ENCODE data around the gene FOXC2.
A peak's percentile ranks its signal among the peaks of the same experiment; 100 is the strongest.

FOXC2 gene

DNA sequence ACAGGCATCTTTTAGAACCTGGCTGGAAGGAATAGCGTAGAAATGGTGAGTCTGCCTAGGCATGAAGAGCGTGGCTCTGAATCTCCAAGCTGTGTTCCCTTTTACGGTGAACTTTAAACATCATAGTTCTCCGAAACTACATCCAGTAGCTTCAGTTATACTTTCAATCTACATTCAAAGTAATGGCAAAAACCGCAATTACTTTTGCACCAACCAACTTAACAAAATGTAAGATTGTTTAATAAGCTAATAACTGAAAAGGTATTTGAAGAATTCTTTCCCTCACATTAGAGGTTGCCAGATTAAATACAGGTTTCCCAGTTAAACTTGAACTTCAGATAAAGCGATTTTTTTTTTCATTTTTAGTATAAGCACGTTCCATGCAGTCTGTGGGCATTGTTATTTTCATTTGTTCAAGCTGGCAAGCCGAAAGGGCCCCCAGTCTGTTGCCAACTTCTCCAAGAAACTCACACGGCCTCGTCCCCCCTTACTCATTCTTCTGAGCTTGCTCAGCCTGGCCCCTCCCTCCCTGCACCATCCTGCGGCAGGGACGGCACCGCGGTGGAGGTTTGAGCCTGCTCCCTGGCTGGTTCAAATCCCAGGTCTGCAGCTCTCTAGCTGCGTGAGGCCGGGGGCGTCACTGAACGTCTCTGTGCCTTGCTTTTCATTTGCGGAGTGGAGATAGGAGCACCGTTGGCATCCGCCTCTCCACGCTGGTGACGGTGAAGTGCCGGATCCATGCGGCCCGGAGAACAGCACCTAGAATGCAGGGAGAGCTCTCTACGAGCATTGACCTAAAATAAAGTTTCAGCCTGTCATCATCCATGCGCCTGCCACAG lies 8.1 kb upstream of the FOXC2 start:
- DNase-seq, result no peak

DNA sequence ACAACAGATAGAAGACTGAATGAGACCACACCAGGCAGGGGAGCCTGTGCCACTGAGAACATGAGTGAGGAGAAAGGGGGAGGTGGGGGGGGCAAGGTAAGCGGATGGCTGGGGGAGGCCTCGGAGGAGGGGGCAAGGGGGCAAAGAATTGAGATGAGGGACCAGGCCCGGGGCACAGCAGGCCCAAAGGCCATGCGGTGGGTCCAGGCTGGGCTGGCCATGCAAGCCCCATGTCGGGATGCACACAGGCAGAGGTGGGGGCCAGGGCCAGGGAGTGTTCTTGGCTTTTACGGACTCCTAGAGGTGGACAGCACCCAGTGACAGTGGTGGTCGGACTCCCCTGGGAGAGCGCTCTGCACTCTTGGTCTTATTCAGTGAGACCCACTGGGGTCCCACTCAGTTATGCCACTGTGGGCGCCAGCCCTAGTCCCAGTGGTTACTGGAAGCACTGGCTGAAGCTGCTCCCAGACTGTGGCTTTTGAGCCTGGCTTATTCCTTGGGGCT lies 6.8 kb upstream of the FOXC2 start:
- DNase-seq, result no peak

DNA sequence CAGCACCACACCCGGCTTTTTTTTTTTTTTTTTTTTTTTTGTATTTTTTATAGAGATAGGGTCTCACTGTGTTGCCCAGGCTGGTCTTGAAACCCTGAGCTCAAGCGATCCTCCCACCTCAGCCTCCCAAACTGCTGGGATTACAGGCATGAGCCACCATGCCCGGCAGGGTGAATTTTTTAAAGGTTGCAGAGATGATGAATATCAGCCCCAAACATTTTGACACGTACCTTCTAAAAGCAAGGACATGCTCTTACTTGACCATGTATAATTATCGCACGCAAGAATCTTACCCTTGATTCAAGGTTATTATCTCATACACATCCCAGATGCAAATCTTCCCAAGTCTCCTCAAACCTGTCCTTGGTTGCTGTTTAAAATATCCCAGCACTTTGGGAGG lies 4.3 kb upstream of the FOXC2 start:
- no peak for DNase-seq

DNA sequence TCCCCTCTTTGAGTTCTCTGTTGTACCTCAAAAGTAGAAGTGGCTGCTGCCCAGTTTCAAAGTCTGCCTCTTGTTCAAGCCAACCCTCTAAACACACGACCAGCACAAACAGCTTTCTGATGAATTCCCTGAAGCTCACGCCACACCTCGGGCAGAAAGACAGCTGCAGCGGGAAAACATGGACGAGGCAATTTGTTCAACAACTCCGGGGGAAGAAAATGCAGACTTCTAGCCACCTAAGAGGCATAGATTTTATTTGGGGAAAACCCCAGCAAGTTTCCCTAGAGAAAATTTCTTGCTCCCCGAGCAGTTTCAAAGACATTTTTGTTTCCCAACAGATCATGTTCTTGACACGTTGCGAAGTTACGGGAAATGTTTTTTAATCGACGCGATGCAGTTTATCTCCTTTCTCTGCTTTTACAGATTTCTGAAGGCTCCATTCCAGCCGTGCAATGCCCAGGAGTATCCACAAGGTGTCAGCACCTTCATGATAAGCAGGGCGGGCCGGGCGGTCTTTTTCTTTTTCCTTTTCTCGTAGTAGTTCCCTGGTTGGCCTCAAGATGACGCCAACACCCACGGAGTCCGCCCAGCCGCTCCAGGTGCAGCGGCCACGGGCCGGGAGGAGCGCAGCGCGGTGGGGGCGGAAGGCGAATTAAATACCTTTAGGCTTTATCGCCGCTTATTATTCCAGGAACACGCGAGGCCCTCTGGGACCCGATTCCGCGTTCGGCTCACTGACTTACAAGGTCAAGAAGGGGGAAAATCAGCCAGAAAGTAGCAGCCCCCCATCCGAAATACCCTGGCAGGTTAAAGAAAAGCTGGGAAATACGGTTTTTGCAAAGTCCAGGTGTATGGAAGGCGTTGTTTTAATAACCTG lies 2.9 kb upstream of the FOXC2 start:
- peak; percentile 82 to 87 for DNase-seq

DNA sequence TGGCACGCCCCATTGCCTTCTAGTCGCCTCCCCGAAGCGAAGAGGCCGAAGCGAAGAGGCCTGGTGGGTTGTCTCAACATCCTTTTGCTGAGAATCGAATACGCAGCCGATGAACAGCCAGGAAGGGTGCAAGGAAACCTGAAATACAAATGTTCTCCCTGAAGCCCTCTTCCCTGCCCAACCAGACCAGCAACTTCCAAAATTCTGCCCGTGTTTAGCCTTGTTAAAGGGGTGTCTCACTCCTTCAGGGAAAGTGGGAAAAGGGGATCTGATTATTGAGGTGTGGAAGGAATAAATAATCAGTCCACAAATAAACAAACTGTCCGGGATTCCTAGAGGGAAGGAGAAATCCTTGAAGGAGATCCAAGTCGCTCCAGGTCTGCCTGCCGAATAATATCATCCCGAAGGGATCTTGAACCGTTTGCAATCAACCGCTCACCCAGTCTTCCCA lies 1.4 kb upstream of the FOXC2 start:
- DNase-seq, result no peak

DNA sequence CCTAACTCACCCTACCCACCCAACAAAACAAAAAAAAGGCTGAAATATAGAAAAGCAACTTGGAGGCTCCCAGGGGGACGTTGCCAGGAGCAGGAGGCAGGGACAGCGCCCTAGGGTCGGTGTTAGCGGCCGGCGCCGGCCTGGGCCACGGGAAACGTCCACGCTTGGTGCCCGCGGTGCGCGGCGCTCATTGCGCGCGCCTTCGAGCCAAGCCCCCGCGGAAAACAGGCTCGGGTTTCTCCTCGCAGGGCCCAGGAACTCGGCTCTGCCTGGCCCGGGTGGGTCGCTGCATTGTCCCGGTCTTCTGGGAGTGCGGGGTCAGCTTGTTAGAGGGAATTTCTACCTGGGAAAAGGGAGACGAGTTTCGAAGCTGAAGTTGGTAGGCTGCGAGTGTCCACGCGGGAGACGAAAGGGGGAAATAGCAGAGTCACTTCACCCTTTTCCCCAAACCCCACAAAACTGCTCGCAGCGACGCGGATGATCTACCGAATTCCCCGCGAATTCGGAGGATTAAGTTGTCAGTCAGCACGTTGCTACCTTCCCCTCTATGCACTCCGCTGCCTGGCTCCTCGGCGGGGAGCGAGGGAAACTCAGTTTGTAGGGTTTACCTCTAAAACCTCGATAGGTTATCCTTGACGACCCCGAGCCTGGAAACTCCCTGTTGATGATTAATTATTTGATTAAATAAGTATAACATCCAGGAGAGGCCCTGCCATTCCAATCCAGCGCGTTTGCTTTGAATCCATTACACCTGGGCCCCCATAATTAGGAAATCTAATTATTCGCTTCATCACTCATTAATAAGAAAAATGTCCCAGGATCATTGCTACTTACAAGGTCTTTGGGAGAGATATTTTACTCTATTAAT lies 751 bp upstream of the FOXC2 start:
- no peak for DNase-seq

DNA sequence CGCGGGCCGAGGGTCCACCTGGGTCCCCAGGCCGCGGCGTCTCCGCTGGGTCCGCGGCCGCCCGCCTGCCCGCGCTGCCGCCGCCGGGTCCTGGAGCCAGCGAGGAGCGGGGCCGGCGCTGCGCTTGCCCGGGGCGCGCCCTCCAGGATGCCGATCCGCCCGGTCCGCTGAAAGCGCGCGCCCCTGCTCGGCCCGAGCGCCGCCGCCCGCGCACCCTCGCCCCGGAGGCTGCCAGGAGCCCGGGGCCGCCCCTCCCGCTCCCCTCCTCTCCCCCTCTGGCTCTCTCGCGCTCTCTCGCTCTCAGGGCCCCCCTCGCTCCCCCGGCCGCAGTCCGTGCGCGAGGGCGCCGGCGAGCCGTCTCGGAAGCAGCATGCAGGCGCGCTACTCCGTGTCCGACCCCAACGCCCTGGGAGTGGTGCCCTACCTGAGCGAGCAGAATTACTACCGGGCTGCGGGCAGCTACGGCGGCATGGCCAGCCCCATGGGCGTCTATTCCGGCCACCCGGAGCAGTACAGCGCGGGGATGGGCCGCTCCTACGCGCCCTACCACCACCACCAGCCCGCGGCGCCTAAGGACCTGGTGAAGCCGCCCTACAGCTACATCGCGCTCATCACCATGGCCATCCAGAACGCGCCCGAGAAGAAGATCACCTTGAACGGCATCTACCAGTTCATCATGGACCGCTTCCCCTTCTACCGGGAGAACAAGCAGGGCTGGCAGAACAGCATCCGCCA lies 504 bp downstream of the FOXC2 start:
- DNase-seq, result no peak

DNA sequence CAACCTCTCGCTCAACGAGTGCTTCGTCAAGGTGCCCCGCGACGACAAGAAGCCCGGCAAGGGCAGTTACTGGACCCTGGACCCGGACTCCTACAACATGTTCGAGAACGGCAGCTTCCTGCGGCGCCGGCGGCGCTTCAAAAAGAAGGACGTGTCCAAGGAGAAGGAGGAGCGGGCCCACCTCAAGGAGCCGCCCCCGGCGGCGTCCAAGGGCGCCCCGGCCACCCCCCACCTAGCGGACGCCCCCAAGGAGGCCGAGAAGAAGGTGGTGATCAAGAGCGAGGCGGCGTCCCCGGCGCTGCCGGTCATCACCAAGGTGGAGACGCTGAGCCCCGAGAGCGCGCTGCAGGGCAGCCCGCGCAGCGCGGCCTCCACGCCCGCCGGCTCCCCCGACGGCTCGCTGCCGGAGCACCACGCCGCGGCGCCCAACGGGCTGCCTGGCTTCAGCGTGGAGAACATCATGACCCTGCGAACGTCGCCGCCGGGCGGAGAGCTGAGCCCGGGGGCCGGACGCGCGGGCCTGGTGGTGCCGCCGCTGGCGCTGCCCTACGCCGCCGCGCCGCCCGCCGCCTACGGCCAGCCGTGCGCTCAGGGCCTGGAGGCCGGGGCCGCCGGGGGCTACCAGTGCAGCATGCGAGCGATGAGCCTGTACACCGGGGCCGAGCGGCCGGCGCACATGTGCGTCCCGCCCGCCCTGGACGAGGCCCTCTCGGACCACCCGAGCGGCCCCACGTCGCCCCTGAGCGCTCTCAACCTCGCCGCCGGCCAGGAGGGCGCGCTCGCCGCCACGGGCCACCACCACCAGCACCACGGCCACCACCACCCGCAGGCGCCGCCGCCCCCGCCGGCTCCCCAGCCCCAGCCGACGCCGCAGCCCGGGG lies 1.3 kb downstream of the FOXC2 start:
- no peak for DNase-seq

DNA sequence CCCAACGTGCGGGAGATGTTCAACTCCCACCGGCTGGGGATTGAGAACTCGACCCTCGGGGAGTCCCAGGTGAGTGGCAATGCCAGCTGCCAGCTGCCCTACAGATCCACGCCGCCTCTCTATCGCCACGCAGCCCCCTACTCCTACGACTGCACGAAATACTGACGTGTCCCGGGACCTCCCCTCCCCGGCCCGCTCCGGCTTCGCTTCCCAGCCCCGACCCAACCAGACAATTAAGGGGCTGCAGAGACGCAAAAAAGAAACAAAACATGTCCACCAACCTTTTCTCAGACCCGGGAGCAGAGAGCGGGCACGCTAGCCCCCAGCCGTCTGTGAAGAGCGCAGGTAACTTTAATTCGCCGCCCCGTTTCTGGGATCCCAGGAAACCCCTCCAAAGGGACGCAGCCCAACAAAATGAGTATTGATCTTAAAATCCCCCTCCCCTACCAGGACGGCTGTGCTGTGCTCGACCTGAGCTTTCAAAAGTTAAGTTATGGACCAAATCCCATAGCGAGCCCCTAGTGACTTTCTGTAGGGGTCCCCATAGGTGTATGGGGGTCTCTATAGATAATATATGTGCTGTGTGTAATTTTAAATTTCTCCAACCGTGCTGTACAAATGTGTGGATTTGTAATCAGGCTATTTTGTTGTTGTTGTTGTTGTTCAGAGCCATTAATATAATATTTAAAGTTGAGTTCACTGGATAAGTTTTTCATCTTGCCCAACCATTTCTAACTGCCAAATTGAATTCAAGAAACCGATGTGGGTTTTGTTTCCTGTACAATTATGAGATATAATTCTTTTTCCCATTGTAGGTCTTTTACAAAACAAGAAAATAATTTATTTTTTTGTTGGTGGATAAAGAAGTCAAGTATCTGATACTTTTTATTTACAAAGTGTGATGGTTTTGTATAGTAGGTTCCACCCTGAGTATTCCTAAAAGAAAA lies 2.3 kb downstream of the FOXC2 start:
- no peak for DNase-seq

DNA sequence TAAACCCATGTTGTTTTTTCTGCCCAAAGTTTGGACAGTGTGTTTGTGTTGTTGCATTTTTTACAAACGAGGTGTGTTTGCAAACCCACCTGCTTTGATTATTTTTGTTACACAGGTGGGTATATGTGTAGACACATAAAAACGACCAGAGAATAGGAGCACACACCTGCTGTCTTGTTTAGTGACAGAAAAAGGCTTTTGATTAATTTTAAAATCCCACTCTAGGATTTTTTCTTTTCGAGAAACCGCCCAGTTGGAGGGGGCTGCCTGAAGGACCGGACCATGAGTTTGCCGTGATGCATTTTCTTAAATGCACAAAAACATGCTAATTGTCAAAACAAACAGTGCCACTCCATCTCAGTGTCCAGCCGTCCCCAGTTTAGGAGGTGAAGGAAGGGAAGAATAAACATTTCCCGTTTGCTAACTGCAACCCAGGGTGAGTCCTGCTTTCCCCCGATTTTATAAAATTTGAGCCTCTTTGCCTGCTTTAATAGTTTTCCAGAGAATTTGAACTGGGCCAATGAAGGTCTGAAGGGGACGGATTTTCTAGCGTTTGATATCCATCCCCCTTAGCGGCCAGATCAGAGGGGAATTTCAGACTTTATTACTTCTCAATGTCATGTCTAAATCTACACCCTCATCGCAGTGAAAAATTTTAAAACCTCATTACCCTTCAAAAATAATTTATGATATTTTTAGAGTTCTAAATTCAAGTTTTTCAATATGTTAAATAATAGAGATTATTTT lies 3.2 kb downstream of the FOXC2 start:
- no peak for DNase-seq

DNA sequence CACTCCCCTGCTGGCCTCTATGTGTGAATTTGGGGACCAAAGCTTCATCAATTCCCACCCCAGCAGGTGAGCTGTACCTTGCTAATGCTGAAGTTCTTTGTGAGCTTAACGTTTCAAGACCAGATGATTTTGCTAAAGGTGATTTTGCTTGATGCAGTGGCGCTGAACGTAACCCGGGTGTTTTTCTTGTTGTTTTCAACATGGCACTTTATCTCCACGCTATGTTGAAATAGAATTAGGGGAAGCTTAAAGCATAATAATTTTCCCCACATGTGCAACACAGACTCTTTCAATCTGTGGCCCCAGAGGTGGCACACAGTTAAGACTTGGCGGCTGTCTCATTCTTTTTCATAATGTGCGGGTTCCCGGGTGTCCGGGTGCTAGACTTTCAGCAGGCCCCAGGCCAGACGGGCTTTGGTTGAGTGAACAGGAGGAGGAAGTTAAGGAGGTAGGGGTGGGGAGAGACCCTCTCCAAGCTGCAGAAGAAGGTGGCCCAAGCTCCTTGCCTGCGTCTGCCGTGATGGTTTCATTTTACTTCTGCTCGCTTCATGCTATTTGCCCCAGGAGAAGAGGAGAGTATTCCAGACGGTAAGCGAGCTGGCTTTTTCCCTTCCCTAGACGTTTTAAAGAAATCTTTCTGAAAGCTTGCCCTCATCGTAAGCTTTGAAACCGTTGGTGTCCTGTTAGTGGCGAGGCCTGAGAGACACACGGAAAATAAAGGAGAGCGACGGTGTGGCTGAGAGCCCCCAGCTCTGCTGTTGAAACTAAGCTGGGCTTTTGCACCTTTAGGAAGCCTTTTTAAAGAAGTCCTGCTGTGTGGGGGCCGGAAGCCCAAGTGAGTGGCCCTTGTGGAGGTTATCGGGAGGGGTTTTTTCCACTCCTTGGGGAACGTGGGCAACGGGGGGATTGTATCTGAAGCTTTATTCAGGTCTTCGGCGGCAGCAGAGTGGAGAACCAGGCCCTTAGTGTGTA lies 4.2 kb downstream of the FOXC2 start:
- DNase-seq, result no peak

DNA sequence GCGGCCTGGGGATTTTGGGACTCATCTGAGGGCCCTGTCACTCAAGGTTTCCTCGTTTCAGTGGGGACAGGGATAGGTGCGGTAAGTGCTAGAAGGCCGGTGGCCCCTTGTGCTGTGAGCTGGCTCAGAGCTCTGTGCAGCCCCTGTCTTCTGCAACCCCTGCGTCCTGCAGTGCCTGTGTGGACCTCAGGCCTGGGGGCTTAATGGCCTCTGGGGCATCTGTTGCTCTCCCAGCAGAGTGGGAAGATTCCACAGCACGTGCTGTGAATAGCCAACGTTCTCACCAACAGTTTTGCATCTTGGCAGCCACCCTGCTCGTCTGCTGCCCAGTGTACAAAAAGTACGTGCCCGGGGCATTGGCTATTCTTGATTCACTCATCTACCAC lies 4.9 kb downstream of the FOXC2 start:
- no peak for DNase-seq

DNA sequence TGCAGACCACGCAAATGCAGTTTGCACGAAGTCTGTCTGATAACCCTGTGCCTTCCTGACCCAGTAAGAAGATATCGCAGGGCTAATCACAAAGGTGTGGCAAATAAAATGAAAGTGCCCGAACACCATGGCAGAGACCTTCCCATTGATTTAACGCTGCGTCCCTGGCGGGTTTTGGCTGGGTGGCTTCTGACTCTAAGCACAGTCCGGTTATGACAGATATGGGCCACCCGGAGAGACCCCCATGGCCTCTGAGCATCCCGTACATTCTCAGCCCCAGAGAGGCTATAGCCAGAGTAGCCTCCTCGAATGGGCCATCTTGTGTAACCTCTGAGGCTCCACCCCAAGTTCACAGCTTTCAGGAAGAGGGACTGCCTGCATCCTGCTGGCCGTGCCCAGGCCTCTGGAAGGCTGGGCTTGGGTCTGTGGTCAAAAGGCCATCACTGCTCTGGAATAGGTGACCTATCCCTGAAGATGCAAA lies 5.5 kb downstream of the FOXC2 start:
- no peak for DNase-seq

DNA sequence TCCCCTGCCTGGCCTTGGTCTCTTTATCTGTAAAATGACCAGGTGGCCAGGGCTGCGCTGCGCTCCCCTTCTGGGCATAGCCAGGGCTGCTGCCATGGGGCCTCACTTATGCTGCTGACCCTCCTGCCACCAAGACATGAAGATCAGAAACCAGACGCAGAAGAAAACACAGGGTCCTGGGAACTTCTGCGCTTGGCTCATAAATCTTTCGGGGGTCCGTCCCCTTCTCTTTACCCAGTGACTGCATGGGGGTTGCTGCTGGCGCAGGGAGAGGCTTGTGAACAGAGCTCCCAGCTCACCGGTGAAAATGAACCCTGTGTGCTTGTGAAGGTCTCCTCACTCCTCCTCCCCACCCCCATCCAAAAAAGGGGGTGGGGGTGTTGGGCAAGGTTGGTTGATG lies 6.0 kb downstream of the FOXC2 start:
- no peak for DNase-seq

DNA sequence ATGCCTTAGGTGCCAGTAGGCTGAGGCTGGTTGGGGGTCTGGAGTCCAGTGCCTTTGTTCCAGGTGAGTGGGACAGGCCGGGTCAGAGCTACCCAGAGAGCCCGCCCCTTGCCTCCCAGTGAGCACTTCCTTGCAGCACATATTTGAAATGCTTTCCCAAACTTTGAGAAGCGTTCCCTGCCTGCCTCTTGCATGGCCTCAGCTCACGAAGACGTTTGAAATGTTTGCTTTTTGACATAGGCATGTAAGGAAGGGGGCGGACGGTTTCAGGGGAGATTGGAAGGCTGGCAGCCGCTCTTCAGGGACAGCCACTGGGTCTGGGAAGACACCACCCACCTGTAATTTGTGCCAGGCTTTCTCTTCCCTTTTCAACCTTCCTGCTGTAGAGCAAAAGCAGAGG lies 6.6 kb downstream of the FOXC2 start:
- DNase-seq, result no peak

DNA sequence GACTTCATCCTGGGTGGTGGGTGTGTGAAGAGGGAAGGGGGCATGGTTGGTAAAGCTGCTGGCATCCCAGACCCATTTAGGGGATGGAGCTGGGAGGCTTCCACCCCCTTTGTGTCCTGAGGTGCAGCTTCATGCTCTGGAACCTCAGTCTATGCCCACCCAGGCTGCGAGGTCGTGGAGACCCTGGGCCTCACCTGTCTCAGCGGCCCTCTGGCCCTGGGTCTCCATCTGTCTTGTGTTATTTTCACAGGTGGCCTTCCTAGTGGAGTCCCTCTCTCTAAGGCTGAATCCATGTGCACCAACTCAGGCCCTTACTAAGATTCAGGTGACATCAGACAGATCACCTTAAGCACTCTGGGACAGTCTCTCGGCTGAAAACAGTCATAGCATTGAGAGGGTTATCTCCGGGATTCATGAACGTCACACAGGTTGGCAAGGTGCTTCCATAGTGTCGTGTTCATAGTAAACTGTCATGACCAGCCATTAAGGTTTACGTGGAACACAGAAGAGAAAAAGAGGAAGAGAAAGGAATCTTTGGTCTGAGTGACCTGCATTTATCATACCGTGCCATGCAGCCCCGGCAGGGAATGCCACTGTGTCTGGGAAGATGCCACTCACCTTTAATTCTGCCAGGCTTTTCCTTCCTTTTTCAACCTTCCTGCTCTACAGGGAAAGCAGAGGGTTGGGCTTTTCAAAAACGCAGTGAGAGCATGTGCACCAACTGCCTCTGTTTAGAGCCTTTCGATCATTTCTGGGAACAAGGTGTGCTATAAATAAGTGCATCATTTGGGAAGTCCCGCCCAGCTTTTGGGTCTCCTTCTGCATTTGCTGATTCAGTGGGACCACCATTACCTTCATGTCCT lies 7.2 kb downstream of the FOXC2 start:
- DNase-seq, result no peak

DNA sequence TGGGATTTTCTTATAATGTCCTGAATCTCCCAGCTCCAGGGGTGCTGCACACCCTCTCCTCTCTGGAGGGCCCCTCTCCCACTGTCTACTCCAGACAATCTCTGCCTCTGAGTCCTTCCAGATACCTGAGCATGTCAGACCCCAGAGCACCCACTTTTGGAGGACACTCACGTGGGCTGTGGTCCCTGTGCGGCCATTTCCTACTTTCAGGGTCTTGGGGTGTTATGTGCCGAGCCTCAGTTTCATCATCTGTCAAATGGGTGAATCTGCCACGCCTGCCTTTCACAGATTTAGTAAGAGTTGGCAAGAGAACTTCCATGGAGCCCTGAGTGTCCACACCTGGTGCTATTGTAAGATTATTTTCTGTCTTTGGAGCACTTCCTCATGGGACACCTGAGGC lies 8.0 kb downstream of the FOXC2 start:
- no peak for DNase-seq
